Activated CD8-positive, alpha-beta memory T cell treated with anti-CD3 and anti-CD28 coated beads for 1 hour (primary cell): ENCODE measurements around the gene CAT.

Experiments
- DNase-seq, 2 donors: peaks; one replicate each; pipeline ENCODE4 v3.0.0-alpha.2; 2020; ENCODE audit warnings: low read depth in 1 of 2; ENCODE audit errors: extremely low read depth in 1 of 2

Gene CAT

DNA sequence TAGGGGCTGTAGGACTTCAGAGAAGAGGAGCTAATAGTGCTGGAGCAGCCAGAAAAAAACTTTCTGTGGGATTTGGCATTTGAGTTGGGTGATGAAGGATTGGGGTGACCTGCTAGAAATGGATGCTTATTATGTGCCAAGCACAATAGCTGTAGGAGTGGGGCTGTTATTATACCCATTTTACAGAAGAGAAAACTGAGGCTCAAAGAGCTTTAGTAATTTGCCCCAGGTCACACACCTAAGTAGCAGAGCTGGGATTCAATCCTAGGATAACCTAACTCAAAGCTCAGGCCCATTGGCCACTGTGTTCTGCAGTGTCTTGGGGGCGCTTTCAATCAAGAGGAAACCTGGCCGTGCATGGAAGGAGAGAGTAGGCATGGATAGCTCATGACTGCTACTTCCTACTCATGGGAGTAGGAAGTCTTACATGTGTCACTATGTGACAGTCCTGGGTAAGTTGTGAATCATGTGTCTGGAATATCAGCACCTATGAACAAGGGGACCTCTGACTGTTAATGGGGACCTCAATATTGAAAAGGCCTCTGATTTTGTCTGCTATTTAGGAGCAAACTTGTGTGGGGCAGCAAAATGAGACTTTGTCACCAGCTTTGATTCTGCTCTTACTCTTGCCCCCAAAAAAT is 81.0 kb downstream of the CAT start:
- DNase-seq, result no peak

DNA sequence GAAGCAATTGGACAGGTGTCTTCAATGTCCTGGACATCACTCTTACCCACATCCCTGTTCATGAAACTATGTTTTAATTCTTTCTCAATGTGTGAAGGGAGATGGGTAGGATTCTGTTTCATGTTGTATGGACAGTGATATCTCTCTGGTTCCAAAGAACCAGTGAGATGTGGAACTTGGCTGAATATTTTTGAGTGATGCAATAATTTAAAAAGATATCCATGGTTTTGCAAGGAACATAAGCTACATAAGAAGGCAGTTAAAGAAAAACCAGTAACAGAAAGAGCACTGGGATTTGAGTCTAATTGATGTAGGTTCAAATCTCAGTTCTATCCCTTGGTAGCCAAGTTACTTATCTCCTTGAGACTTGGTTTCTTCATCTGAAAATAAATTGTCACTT is 82.5 kb downstream of the CAT start:
- DNase-seq, result no peak
